GM12874 (cell line): ENCODE measurements around the gene UNC5A.

ENCODE experiments used
- TF ChIP-seq, protein P1 (sequence below): IDR thresholded peaks from 2 replicates; pipeline ENCODE4 v1.5.1; 2011; ENCODE audit warnings: low read depth, mild to moderate bottlenecking, control low read depth, low read length, moderate library complexity; ENCODE audit not compliant: insufficient read depth

Gene UNC5A

GRCh38 chr5:176806137-176806536, 4.2 kb upstream of the UNC5A start:
- TF ChIP-seq, protein P1, sequence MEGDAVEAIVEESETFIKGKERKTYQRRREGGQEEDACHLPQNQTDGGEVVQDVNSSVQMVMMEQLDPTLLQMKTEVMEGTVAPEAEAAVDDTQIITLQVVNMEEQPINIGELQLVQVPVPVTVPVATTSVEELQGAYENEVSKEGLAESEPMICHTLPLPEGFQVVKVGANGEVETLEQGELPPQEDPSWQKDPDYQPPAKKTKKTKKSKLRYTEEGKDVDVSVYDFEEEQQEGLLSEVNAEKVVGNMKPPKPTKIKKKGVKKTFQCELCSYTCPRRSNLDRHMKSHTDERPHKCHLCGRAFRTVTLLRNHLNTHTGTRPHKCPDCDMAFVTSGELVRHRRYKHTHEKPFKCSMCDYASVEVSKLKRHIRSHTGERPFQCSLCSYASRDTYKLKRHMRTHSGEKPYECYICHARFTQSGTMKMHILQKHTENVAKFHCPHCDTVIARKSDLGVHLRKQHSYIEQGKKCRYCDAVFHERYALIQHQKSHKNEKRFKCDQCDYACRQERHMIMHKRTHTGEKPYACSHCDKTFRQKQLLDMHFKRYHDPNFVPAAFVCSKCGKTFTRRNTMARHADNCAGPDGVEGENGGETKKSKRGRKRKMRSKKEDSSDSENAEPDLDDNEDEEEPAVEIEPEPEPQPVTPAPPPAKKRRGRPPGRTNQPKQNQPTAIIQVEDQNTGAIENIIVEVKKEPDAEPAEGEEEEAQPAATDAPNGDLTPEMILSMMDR: no peak

- TF ChIP-seq, protein P1: no peak
These were observed 747 bp upstream of the UNC5A start for GRCh38 chr5:176809544-176810080.

GRCh38 chr5:176810687-176811501, 535 bp downstream of the UNC5A start:
- TF ChIP-seq, protein P1: no peak

DNA sequence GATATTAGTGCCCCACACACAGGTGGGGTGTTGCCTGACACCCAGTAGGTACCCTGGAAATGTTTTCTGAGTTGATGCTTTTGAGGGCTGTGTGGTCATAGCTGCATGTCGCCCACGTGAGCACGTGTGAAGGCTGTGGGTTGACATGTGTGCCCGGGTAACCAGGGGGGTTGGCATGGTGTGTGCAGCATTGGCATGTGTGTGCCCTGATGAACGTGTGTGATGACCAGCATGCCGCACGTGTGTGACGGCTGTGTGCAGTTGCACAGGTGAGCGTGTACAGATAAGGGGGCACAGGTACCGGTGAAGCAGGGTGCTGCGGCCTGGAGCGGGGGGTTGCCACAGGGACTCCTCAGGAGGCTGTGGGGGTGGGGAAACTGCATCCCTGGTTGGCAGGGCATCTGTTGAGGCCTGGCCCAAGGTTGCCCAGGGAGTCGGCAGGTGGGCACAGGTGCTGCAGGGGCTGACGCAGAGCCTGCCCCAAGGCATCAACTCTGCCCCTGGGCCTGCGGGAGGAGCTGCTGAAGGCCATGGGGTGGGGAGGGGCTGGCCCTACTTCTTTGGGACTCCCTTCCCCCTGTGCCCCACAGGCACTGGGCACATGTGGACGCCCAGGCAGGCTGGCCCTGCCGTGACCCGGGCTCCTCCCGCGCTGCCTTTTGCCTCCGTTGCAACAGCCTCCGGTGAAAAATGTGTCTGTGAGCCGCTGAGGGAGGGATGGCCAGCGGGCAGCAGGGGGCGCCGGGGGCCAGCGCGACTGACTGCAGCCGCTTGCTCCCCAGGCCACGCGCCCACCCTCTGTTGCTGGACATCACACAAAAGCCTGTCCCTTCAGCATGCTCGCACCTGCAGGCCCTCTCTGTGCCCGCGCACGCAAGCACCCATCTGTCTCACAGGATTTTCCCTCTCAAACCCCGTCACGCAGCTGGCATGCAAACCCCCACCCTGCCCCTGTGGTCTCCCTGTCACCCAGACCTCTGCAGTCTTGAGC, 2.2 kb downstream of the UNC5A start:
- TF ChIP-seq, protein P1: peak; percentile 66

DNA sequence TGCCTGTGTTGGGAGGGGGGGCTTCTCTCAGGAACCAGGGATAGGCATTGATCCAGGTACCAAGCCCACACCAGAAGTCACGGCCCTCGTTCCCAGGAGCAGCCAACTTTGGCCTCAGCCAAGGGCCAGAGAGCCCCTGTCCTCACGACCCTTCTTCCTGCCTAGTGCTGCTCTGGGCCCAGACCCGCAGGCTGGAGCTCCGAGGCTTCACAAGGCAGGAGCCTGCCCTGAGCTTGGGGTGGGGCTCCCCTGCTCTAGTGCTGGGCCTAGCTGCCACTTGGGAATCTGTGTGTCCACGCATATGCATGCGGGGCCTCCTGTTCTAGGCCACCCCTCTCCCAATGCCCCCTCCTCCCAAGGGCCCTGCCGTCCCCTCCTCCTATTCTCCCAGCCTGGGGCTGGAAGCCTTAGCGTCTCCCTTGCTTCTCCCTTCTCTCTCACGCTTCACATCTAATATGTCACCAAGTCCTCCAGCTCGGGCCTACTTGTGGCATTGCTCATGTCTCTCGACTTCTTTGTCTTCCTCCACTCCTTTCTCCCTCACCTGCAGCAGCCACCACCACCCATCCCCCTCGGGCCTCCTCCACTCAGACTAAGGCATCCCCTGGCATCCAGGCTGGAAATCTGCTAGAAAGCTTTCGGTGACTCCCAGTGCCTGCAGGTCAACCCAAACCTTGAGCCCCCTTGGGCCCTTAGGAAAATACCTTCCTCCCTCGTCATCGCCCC, 3.4 kb downstream of the UNC5A start:
- TF ChIP-seq, protein P1: no peak

GRCh38 chr5:176814313-176814685, 3.9 kb downstream of the UNC5A start:
- TF ChIP-seq, protein P1: no peak
